H1 (cell line): ENCODE results near the gene STAG1. TPM values are rescaled to one million over a fixed set of nuclear protein-coding genes. Genes with fewer than 3 reads are reported as not detected.

Experiments
- EGR1 ChIP-seq: IDR thresholded peaks from 2 replicates; pipeline ENCODE4 v1.6.1; 2011; ENCODE audit warnings: low read depth, low read length, borderline replicate concordance
- PHF8 ChIP-seq: fragments of 200-600 bp; sonication (generic); conservative IDR thresholded peaks from 2 replicates; pipeline ENCODE4 v1.7.1; 2012; ENCODE audit warnings: low read depth, mild to moderate bottlenecking, inconsistent platforms, low read length, moderate library complexity
- SP2 ChIP-seq: IDR thresholded peaks from 2 replicates; pipeline ENCODE4 v1.6.1; 2012; ENCODE audit warnings: mild to moderate bottlenecking, low read length, inconsistent platforms
- SUZ12 ChIP-seq: fragments of 200-600 bp; sonication (generic); IDR thresholded peaks from 2 replicates; pipeline ENCODE4 v1.6.1; 2012; ENCODE audit warnings: mild to moderate bottlenecking, inconsistent platforms, low read length, moderate library complexity, mixed read lengths
- polyA plus RNA-seq, 7 experiments: library from polyadenylated mRNA; depleted of rRNA in 3 of 7; stranded (reverse) in 5 of 7; unstranded in 2 of 7; fragments of >200 nt in 5 of 7; fragments of 200-250 nt in 2 of 7; gene quantifications; 1 replicate in 5 of 7; 2 replicates in 1 of 7; 4 replicates in 1 of 7; pipeline versions ENCODE4 v1.2.1 to v1.2.3, GENCODE V29; 2011 to 2013; ENCODE audit warnings: missing spikeins in 2 of 7, mixed read lengths in 2 of 7
- total RNA-seq: library from RNA; stranded (reverse); fragmentation: NEBNext Ultra II Directional; extraction: Animal tissue kit (Norgen Biotek cat#: 25700); gene quantifications from 2 replicates; pipeline ENCODE4 v1.2.1, GENCODE V29; 2021

Gene STAG1
- total and polyA plus RNA-seq, 2 of the 8 experiments (the other 6 are each of a cell fraction or from before 2014, with no cell fraction given), result 4.6 to 23.4 TPM

DNA sequence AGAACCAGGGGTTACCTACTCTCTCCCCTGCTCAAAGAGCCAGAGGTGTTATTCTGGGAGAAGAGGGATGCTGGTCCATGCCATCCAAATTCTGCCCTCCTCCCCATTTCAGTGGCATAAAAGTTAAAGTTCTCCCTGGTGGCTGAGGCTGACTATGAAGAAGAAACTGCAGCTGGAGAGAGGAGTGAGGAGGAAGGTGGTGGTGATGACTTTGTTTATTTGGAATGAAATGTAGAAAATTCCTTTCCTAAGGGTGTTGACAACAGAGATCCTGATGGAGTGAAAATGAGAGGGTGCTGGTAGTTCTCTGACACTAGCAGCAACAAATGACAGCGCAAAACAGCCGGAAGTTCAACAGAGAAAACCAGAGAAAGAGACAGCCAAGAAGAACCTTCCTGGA lies 401.6 kb downstream of the STAG1 start (continued):
- TF ChIP-seq PHF8, result no peak
- TF ChIP-seq SUZ12, result no peak
- no peak for TF ChIP-seq EGR1
- no peak for TF ChIP-seq SP2
